K562 (cell line): ENCODE data around the gene PCDHGC4. TPM values are rescaled to one million over a fixed set of nuclear protein-coding genes. Genes with fewer than 3 reads are reported as not detected.

Source experiments
- ATAC-seq: fragments of 200-7000 bp; cut with Tn5 transposase; 3 replicates; pipeline ENCODE4 v1.9.1; 2020; ENCODE audit warnings: moderate library complexity
- Bru-seq: library from RNA; stranded (reverse); fragments of 400-500 nt; gene quantifications from one replicate; lab custom pipeline; 2021; lab: Mats Ljungman, UMichigan
- BruChase-seq, 2 experiments: library from RNA; stranded (reverse); fragments of 400-500 nt; gene quantifications; one replicate each; lab custom pipeline; 2021; lab: Mats Ljungman, UMichigan
- BruUV-seq: library from RNA; stranded (reverse); fragments of 400-500 nt; replicated peaks from 2 replicates; lab custom pipeline; 2021; lab: Mats Ljungman, UMichigan
- CTCF ChIA-PET: fragments of 300-600 bp; formaldehyde crosslinking; extraction: SDS; loops from one replicate; lab custom pipeline; 2021; ENCODE audit warnings: low intra/inter-chr PET ratio; lab: Yijun Ruan, JAX
- POLR2A ChIA-PET: fragments of 300-600, 350-650 bp; sonication (Branson Sonifier 250); formaldehyde crosslinking; extraction: SDS; loops from one replicate; lab custom pipeline; 2021; ENCODE audit warnings: antibody characterized with exemption, inconsistent platforms; lab: Yijun Ruan, JAX
- DNase-seq, 4 experiments: peaks; one replicate each; pipeline versions ENCODE4 v3.0.0 to v3.0.0-alpha.2; 2011 to 2018; ENCODE audit warnings: low spot score in 3 of 4, mixed read lengths in 3 of 4; ENCODE audit errors: extremely low read depth in 1 of 4
- FAIRE-seq: peaks from 2 replicates; lab custom pipeline; 2011; peaks lifted over from hg19 to GRCh38; lab: Jason Lieb, UNC
- H2AFZ ChIP-seq: 2 replicates; pipeline ENCODE4 v1.6.0; 2011; ENCODE audit warnings: low read depth, low read length, control low read depth, inconsistent platforms
- H3K27ac ChIP-seq: fragments of 200-600 bp; 3 replicates; pipeline ENCODE4 v1.8.0; 2011; ENCODE audit warnings: low read depth, mild to moderate bottlenecking, control low read depth, inconsistent platforms, low read length, moderate library complexity, mixed read lengths; ENCODE audit errors: extremely low read depth
- H3K27me3 ChIP-seq, 2 experiments: fragments of 300-600 bp in 1 of 2; 2 replicates in 1 of 2; 3 replicates in 1 of 2; pipeline versions ENCODE4 v1.6.0 to v1.8.0; 2011; ENCODE audit warnings: inconsistent platforms in 2 of 2, low read length in 2 of 2, mild to moderate bottlenecking in 1 of 2, mixed read lengths in 1 of 2, moderate library complexity in 1 of 2; ENCODE audit not compliant: control insufficient read depth in 2 of 2, insufficient read depth in 2 of 2
- H3K36me3 ChIP-seq: fragments of 300-600 bp; 3 replicates; pipeline ENCODE4 v1.8.0; 2011; ENCODE audit warnings: mild to moderate bottlenecking, low read length, inconsistent platforms; ENCODE audit not compliant: control insufficient read depth, insufficient read depth
- H3K4me1 ChIP-seq, 2 experiments: fragments of 200-600 bp in 1 of 2; replicated peaks in 1 of 2; 2 replicates in 1 of 2; 3 replicates in 1 of 2; pipeline versions ENCODE4 v1.5.1 to v1.8.0; 2011; ENCODE audit warnings: inconsistent platforms in 2 of 2, low read length in 2 of 2, mild to moderate bottlenecking in 1 of 2, mixed read lengths in 1 of 2, moderate library complexity in 1 of 2; ENCODE audit not compliant: control insufficient read depth in 2 of 2, insufficient read depth in 2 of 2
- H3K4me2 ChIP-seq: 2 replicates; pipeline ENCODE4 v1.6.1; 2011; ENCODE audit warnings: low read length, control low read depth, inconsistent platforms, mixed read lengths; ENCODE audit not compliant: insufficient read depth
- H3K4me3 ChIP-seq: fragments of 200-600 bp; sonication (generic), shearing (Covaris generic); 2 replicates; pipeline ENCODE4 v1.5.1; 2016; ENCODE audit warnings: control low read depth, inconsistent platforms
- H3K79me2 ChIP-seq: fragments of 200-600 bp; 3 replicates; pipeline ENCODE4 v1.8.0; 2011; ENCODE audit warnings: low read length, inconsistent platforms; ENCODE audit not compliant: control insufficient read depth, insufficient read depth
- H3K9ac ChIP-seq, 2 experiments: 2 replicates each; pipeline versions ENCODE4 v1.6.0 to v1.6.1; 2011; ENCODE audit warnings: low read depth in 2 of 2, low read length in 2 of 2, control low read depth in 1 of 2, inconsistent platforms in 1 of 2, mild to moderate bottlenecking in 1 of 2, mixed read lengths in 1 of 2; ENCODE audit not compliant: insufficient read depth in 1 of 2
- H3K9me1 ChIP-seq: one replicate; pipeline ENCODE4 v1.6.0; 2011; ENCODE audit warnings: inconsistent platforms, mild to moderate bottlenecking, low read length, moderate library complexity; ENCODE audit not compliant: control insufficient read depth, insufficient read depth
- H3K9me3 ChIP-seq: replicated peaks from 2 replicates; pipeline ENCODE4 v1.5.1; 2011; ENCODE audit warnings: low read depth, low read length, inconsistent platforms; ENCODE audit not compliant: control insufficient read depth, insufficient read depth
- H4K20me1 ChIP-seq: replicated peaks from 2 replicates; pipeline ENCODE4 v1.6.1; 2011; ENCODE audit warnings: low read length, inconsistent platforms, mixed read lengths; ENCODE audit not compliant: control insufficient read depth, insufficient read depth
- AFF4 ChIP-seq: sonication (generic); formaldehyde crosslinking; IDR thresholded peaks from 2 replicates; pipeline ENCODE4 v1.8.0; 2023; ENCODE audit warnings: mild to moderate bottlenecking, missing genetic modification reagents
- CBX8 ChIP-seq: fragments of 200-600 bp; sonication (generic); IDR thresholded peaks from 2 replicates; pipeline ENCODE4 v1.6.1; 2012; ENCODE audit warnings: borderline replicate concordance, mixed run types, low read depth, mild to moderate bottlenecking, moderate library complexity, mixed read lengths, low read length, control low read depth, inconsistent platforms; ENCODE audit not compliant: poor library complexity, severe bottlenecking; ENCODE audit errors: extremely low read depth
- CHD4 ChIP-seq: fragments of 200-600 bp; sonication (generic); IDR thresholded peaks from 3 replicates; pipeline ENCODE4 v1.6.1; 2012; ENCODE audit warnings: low read depth, mild to moderate bottlenecking, mixed read lengths, low read length, inconsistent platforms; ENCODE audit not compliant: insufficient read depth, insufficient replicate concordance, poor library complexity, severe bottlenecking
- EWSR1 ChIP-seq: fragments of 450-650 bp; IDR thresholded peaks from 2 replicates; pipeline ENCODE4 v1.6.1; 2018; ENCODE audit warnings: borderline replicate concordance, mild to moderate bottlenecking, low read depth, moderate library complexity; ENCODE audit not compliant: partially characterized antibody
- GATAD2B ChIP-seq: fragments of 450-650 bp; IDR thresholded peaks from 2 replicates; pipeline ENCODE4 v1.6.1; 2017; ENCODE audit warnings: mild to moderate bottlenecking, borderline replicate concordance
- MCM5 ChIP-seq: fragments of 450-650 bp; IDR thresholded peaks from 2 replicates; pipeline ENCODE4 v1.6.1; 2016; ENCODE audit warnings: low read depth
- MTA1 ChIP-seq: fragments of 450-650 bp; IDR thresholded peaks from 2 replicates; pipeline ENCODE4 v1.6.1; 2017; ENCODE audit warnings: borderline replicate concordance
- PPARD ChIP-seq: fragments of 250-450 bp; sonication (Bioruptor Pico); IDR thresholded peaks from 2 replicates; pipeline ENCODE4 v1.8.0; 2022; ENCODE audit warnings: inconsistent platforms, mild to moderate bottlenecking, moderate library complexity
- SMAD4 ChIP-seq: fragments of 250-450 bp; sonication (Bioruptor Pico); conservative IDR thresholded peaks from 2 replicates; pipeline ENCODE4 v1.8.0; 2021; ENCODE audit warnings: inconsistent platforms, mild to moderate bottlenecking, moderate library complexity
- TGIF2 ChIP-seq: sonication (generic); formaldehyde crosslinking; IDR thresholded peaks from 2 replicates; pipeline ENCODE4 v1.8.1; 2022; ENCODE audit warnings: mild to moderate bottlenecking, missing genetic modification reagents, moderate library complexity
- ZBTB8A ChIP-seq: fragments of 450-650 bp; IDR thresholded peaks from 2 replicates; pipeline ENCODE4 v1.6.1; 2018; ENCODE audit warnings: mild to moderate bottlenecking, moderate library complexity; ENCODE audit not compliant: partially characterized antibody
- WGBS: fragments of 100-300 bp; shearing (Covaris generic); methylation state at CpG from one replicate; pipeline ENCODE4 v1.1.6; 2016; ENCODE audit warnings: low coverage, mixed read lengths; ENCODE audit not compliant: insufficient coverage; ENCODE audit errors: missing lambda C conversion rate; 5-methylcytosine and 5-hydroxymethylcytosine counted together
- in situ Hi-C: fragments of 300-500 bp; cut with MboI; formaldehyde crosslinking; loops from 4 replicates; pipeline ENCODE4 v1.15.0; 2018; ENCODE audit warnings: inconsistent platforms, mixed read lengths
- intact Hi-C: fragments of 100-400 bp; cut with micrococcal nuclease; formaldehyde crosslinking; loops from 2 replicates; pipeline ENCODE4 v1.14.2; 2022
- long read RNA-seq, 3 experiments: library from polyadenylated mRNA in 2 of 3; library from RNA in 1 of 3; unstranded in 2 of 3; stranded (forward) in 1 of 3; transcript quantifications; one replicate each; pipeline ENCODE4 v2.0.0, GENCODE V29; 2019 to 2022
- polyA minus RNA-seq, 3 experiments: library from RNA; depleted of rRNA, polyadenylated mRNA; stranded (reverse); fragments of >200 nt; gene quantifications; 2 replicates each; pipeline ENCODE4 v1.2.3, GENCODE V29; 2011
- polyA plus RNA-seq, 8 experiments: library from polyadenylated mRNA; depleted of rRNA in 4 of 8; stranded (reverse) in 5 of 8; unstranded in 3 of 8; fragments of >200 nt; fragmentation: Nextera tagmentation in 2 of 8; fragmentation: Illumina TruSeq in 1 of 8; extraction: Ambion mirVana in 2 of 8; extraction: Trizol in 1 of 8; gene quantifications; 2 replicates each; pipeline versions ENCODE4 v1.2.1 to v1.2.3, GENCODE V29; 2011 to 2014; ENCODE audit warnings: inconsistent platforms in 1 of 8, missing spikeins in 1 of 8
- total RNA-seq, 7 experiments: library from RNA; depleted of rRNA in 6 of 7; stranded (reverse); fragments of >200 nt in 6 of 7; fragmentation: Illumina TruSeq in 2 of 7; extraction: Trizol in 2 of 7; gene quantifications; 2 replicates each; pipeline versions ENCODE4 v1.2.1 to v1.2.3, GENCODE V29; 2011 to 2021; ENCODE audit warnings: low replicate concordance in 1 of 7

PCDHGC4 gene
- total RNA-seq (2011; cell fraction: chromatin; rRNA removed; ENCODE audit: low replicate concordance), result not detected in 2 replicates
- not detected in 2 replicates for total RNA-seq (2011; cell fraction: nucleolus; rRNA removed)
- not detected in 2 replicates for total RNA-seq (2011; cell fraction: nucleoplasm; rRNA removed)
- 0.05 TPM in 1 of 2 replicates, not detected in the other for total RNA-seq (2014; rRNA removed)
- not detected in 2 replicates for total RNA-seq (2014; rRNA removed; fragmentation: Illumina TruSeq; extraction: Trizol)
- not detected in 2 replicates for total RNA-seq (2015; rRNA removed; fragmentation: Illumina TruSeq; extraction: Trizol)
- total RNA-seq (2021), result not detected in 2 replicates
- polyA plus RNA-seq (2011; rRNA removed), result not detected in 2 replicates
- not detected in 2 replicates for polyA plus RNA-seq (2011; cell fraction: cytosol; rRNA removed)
- not detected in 2 replicates for polyA plus RNA-seq (2011; cell fraction: nucleus; rRNA removed)
- not detected in 2 replicates for polyA plus RNA-seq (2012)
- polyA plus RNA-seq (2014; fragmentation: Illumina TruSeq; extraction: Trizol), result not detected in 2 replicates
- polyA plus RNA-seq (2014; fragmentation: Nextera tagmentation; extraction: Ambion mirVana), result not detected
- not detected in 2 replicates for polyA plus RNA-seq (2014; rRNA removed)
- polyA minus RNA-seq (2011; rRNA and poly(A)+ RNA removed), result not detected in 2 replicates
- not detected in 2 replicates for polyA minus RNA-seq (2011; cell fraction: cytosol; rRNA and poly(A)+ RNA removed)
- polyA minus RNA-seq (2011; cell fraction: nucleus; rRNA and poly(A)+ RNA removed), result not detected in 2 replicates
- Bru-seq, nascent RNA, result not detected
- BruChase-seq, experiment 1, labeled RNA remaining after a 2-hour chase, result percentile 17 among the genes with signal in this experiment
- not detected for BruChase-seq, experiment 2, labeled RNA remaining after a 6-hour chase
- long read RNA-seq, experiment 1, result 0 reads
- long read RNA-seq, experiment 2, result 0 reads
- long read RNA-seq, experiment 3, result 0 reads

DNA sequence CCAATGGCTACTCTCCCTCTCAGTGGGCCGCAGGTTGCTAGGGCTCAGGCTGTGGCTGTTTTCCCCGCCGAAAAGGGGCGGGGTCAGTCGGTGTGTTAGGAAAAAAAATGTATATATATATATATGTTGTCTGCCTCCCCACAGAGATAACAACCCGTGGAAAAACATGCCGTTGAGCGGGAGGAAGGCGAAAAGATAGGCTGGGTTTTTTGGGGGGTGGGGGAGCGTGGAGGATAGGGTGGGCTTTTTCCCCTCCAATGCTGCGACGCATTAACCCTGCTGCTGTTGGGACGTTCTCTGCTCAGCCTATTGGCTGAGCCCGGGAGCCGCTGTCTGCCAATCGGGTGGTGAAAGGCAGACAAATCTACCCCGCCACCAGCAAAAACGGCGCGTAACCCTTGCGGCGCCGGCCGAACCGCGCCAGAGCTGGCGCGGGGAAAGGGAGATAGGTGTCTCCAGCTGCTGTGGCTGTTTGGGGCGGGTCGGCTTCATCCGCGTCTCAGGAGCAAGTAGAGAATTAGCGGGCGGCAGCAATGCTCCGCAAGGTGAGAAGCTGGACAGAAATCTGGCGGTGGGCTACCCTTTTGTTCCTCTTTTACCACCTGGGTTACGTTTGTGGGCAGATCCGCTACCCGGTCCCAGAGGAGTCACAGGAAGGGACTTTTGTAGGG lies at the start of gene PCDHGC4:
TSS of gene PCDHGC4 (plus strand) at position 390 of the 671 bp plus-strand sequence. CDS start at position 534, 144 bp downstream.
- POLR2A ChIA-PET, result interaction anchor here (1.1 to 1.4 kb wide), 3 partner anchors 9 to 168 kb away, joined by 3 read pairs; partner anchors contain the start of gene PCDHGC3
- intact Hi-C loops, result no loop called here
- TF ChIP-seq ZBTB8A (no peak), TGIF2 (CRISPR knock-in tag) (no peak), EWSR1 (no peak), MCM5 (no peak), AFF4 (no peak), CHD4 (no peak), GATAD2B (no peak), CBX8 (no peak), SMAD4 (no peak), PPARD (CRISPR knock-in tag) (no peak), MTA1 (no peak)

More for the DNA sequence above, at the start of gene PCDHGC4:
- FAIRE-seq (no peak), DNase-seq (no peak), ATAC-seq (peak; percentile 64)
- 7% methylated on average over 36 of the region's 39 CpGs for WGBS
- Histone ChIP-seq H3K36me3 (no peaks in the 10 kb centered on the region), H3K79me2 (no peaks in the 10 kb centered on the region), H3K4me3 (no peak within 1 kb of the TSS), H4K20me1 (no peaks in the 10 kb centered on the region), H2AFZ (no peak within 1 kb of the TSS), H3K4me1 (peaks cover 0 to 6% of the 10 kb centered on the region in 2 experiments; a peak in 2 of 5 replicates), H3K4me2 (no peak within 1 kb of the TSS), H3K27me3 (peaks cover 49 to 54% of the 10 kb centered on the region in 2 experiments), H3K27ac (no peak within 1 kb of the TSS), H3K9ac (peak within 1 kb of the TSS in 1 of 2 experiments; percentile 26; a peak in 1 of 4 replicates), H3K9me1 (no peaks in the 10 kb centered on the region), H3K9me3 (no peaks in the 10 kb centered on the region)
- CTCF ChIA-PET, result no interaction called here
- in situ Hi-C loops, result no loop called here
- no TSS peak for BruUV-seq
